Measurements from ENCODE around the gene RIMKLB.
"Not testable (repeated sequence)": the region's sequence is repeated elsewhere in the genome, so short reads cannot be mapped to it uniquely, and the experiment has no call there.

RIMKLB gene

GRCh38 chr12:8779862-8780261 lies 82.1 kb downstream of the RIMKLB start:
- DNase-seq = no peak

GRCh38 chr12:8780389-8780788 lies 82.6 kb downstream of the RIMKLB start:
- no peak for DNase-seq

GRCh38 chr12:8781381-8782127 lies 83.8 kb downstream of the RIMKLB start:
- no peak for DNase-seq

GRCh38 chr12:8784290-8784888 lies 86.6 kb downstream of the RIMKLB start:
- DNase-seq = no peak

GRCh38 chr12:8785499-8785898 lies 87.7 kb downstream of the RIMKLB start:
- DNase-seq = no peak

- not testable (repeated sequence) for DNase-seq
These were observed 89.4 kb downstream of the RIMKLB start for GRCh38 chr12:8787206-8787605.

- DNase-seq = not testable (repeated sequence)
These were observed 90.9 kb downstream of the RIMKLB start for GRCh38 chr12:8788706-8789105.

GRCh38 chr12:8789341-8790013 lies 91.7 kb downstream of the RIMKLB start:
- DNase-seq = not testable (repeated sequence)

GRCh38 chr12:8793226-8793625 lies 95.4 kb downstream of the RIMKLB start:
- not testable (repeated sequence) for DNase-seq

GRCh38 chr12:8794611-8795010 lies 96.8 kb downstream of the RIMKLB start:
- DNase-seq = not testable (repeated sequence)

- no peak for DNase-seq
These were observed 99.2 kb downstream of the RIMKLB start for GRCh38 chr12:8796831-8797626.

GRCh38 chr12:8801213-8801612 lies 103.4 kb downstream of the RIMKLB start:
- not testable (repeated sequence) for DNase-seq

GRCh38 chr12:8804833-8805232 lies 107.0 kb downstream of the RIMKLB start:
- DNase-seq = not testable (repeated sequence)

GRCh38 chr12:8805487-8805886 lies 107.7 kb downstream of the RIMKLB start:
- DNase-seq = not testable (repeated sequence)

- DNase-seq = not testable (repeated sequence)
These were observed 109.3 kb downstream of the RIMKLB start for GRCh38 chr12:8807084-8807483.

- not testable (repeated sequence) for DNase-seq
These were observed 112.3 kb downstream of the RIMKLB start for GRCh38 chr12:8810112-8810511.

- no peak for DNase-seq
These were observed 116.0 kb downstream of the RIMKLB start for GRCh38 chr12:8813572-8814357.

GRCh38 chr12:8816448-8817050 lies 118.8 kb downstream of the RIMKLB start:
- no peak for DNase-seq

GRCh38 chr12:8817856-8818255 lies 120.1 kb downstream of the RIMKLB start:
- DNase-seq = no peak

- DNase-seq = no peak
These were observed 120.7 kb downstream of the RIMKLB start for GRCh38 chr12:8818526-8818925.

GRCh38 chr12:8819666-8819980 lies 121.8 kb downstream of the RIMKLB start:
- no peak for DNase-seq
